ENCODE data around the gene KCNQ1. TPM values are rescaled to one million over a fixed set of nuclear protein-coding genes. Genes with fewer than 3 reads are reported as not detected.

Gene KCNQ1
- total RNA-seq, 1 experiment from 2014 or later: 10.7 TPM

DNA sequence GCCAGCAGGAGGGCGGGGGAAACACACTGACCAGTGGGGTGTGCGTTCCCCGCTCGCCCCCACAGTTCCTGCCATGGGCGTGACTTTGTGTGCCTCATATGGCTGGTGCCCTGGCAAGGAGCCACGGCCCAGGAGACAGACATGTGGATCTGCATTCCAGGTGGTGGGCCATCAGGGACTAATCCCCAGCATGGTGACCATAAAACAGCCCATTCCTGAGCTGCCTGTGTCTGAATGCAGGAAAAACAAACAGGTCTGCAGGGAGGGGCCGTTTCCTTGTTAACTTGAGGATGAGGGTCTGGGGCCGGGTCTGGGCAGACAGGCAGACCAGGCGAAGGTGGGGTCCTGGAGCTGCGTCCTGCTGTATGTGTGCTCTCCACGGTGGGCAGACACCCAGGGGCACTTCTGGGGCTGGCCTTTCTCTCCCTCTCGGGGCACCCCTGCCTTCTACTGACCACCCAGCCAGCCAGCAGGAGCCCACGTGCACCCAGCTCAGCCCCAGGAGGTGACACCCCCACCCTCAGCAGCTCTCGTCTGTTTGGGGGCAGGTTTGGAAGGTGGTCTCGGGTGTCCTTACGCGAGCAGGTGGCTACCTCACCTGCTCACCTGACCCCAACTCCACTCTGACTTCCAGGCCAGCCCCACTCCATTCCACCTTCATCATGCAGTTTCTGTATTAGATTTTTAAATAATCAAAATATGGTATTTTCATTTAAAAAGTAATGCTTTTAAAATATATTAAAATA, 134.7 kb downstream of the KCNQ1 start:
- no peak overlapping the region for H3K27ac ChIP-seq (ENCODE audit: low read depth, low read length)
- no peaks in the 10 kb centered on the region for H3K79me2 ChIP-seq (ENCODE audit: insufficient read depth, low read length)
- intact Hi-C loops (cut with micrococcal nuclease): no loop called here
- ATAC-seq (no peak), DNase-seq (ENCODE audit: low read depth, low spot score) (no peak)
- BruUV-seq (replicated peaks): no TSS peak
- RAD21 ChIA-PET (ENCODE audit: low non-redundant PET in 1 of 2, low total read pairs in 2 of 2, uncharacterized antibody in 2 of 2, unreplicated experiment in 2 of 2): no interaction called here
- no peak overlapping the region for H3K4me2 ChIP-seq (ENCODE audit: low read length)
- no peaks in the 10 kb centered on the region for H4K20me1 ChIP-seq (ENCODE audit: insufficient read depth)
- no peaks in the 10 kb centered on the region for H3K27me3 ChIP-seq (ENCODE audit: insufficient read depth, low read length)
- H3K9ac ChIP-seq (ENCODE audit: low read length): no peak overlapping the region
- no peak overlapping the region for H3K4me3 ChIP-seq (replicated peaks in 1 of 2; ENCODE audit: low read depth in 1 of 2, low read length in 2 of 2)
- H3K4me1 ChIP-seq (ENCODE audit: control insufficient read depth in 1 of 2, insufficient read depth in 2 of 2, low read length in 2 of 2): 0 out of 4 replicates have a peak, but pooled peaks cover 0 to 4% of the 10 kb centered on the region in 2 experiments
- H3K9me2 ChIP-seq (ENCODE audit: insufficient read depth): no peaks in the 10 kb centered on the region
- H3K9me3 ChIP-seq (ENCODE audit: control insufficient read depth in 1 of 2, insufficient read depth in 1 of 2, low read depth in 1 of 2, low read length in 2 of 2): no peaks in the 10 kb centered on the region
- no peaks in the 10 kb centered on the region for H3K36me3 ChIP-seq (ENCODE audit: control insufficient read depth in 1 of 2, insufficient read depth in 2 of 2, low read length in 2 of 2)
- no peak overlapping the region for H2AFZ ChIP-seq (ENCODE audit: low read depth, low read length, poor library complexity, severe bottlenecking)
- TF ChIP-seq SRF (IDR thresholded peaks at IDR 0.05; ENCODE audit: low read depth): no peak
- TF ChIP-seq RAD21 (IDR thresholded peaks at IDR 0.05; ENCODE audit: low read depth): no peak
- TF ChIP-seq CBX3 (IDR thresholded peaks at IDR 0.05; ENCODE audit: low read depth): no peak
- TF ChIP-seq, protein P1, sequence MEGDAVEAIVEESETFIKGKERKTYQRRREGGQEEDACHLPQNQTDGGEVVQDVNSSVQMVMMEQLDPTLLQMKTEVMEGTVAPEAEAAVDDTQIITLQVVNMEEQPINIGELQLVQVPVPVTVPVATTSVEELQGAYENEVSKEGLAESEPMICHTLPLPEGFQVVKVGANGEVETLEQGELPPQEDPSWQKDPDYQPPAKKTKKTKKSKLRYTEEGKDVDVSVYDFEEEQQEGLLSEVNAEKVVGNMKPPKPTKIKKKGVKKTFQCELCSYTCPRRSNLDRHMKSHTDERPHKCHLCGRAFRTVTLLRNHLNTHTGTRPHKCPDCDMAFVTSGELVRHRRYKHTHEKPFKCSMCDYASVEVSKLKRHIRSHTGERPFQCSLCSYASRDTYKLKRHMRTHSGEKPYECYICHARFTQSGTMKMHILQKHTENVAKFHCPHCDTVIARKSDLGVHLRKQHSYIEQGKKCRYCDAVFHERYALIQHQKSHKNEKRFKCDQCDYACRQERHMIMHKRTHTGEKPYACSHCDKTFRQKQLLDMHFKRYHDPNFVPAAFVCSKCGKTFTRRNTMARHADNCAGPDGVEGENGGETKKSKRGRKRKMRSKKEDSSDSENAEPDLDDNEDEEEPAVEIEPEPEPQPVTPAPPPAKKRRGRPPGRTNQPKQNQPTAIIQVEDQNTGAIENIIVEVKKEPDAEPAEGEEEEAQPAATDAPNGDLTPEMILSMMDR (IDR thresholded peaks at IDR 0.05 in 2 of 3, conservative IDR thresholded peaks at IDR 0.05 in 1 of 3; ENCODE audit: borderline replicate concordance in 1 of 3, insufficient read depth in 1 of 3, low read depth in 2 of 3, low read length in 2 of 3): no peak
- no peak for TF ChIP-seq ATF3 (IDR thresholded peaks at IDR 0.05)
- no peak for TF ChIP-seq EZH2 (IDR thresholded peaks at IDR 0.05)
- no peak for TF ChIP-seq SP1 (IDR thresholded peaks at IDR 0.05; ENCODE audit: low read depth)
- TF ChIP-seq EGR1 (IDR thresholded peaks at IDR 0.05; ENCODE audit: low read depth): no peak
- no peak for TF ChIP-seq REST (IDR thresholded peaks at IDR 0.05; ENCODE audit: low read depth)
- no peak for TF ChIP-seq YY1 (IDR thresholded peaks at IDR 0.05; ENCODE audit: extremely low read depth, insufficient replicate concordance, low read depth, low read length)
- TF ChIP-seq JUND (IDR thresholded peaks at IDR 0.05): no peak
- TF ChIP-seq CEBPB (IDR thresholded peaks at IDR 0.05; ENCODE audit: low read depth): no peak
- no peak for TF ChIP-seq MAX (IDR thresholded peaks at IDR 0.05)
- no peak for TF ChIP-seq POLR2AphosphoS5 (IDR thresholded peaks at IDR 0.05; ENCODE audit: low read depth, low read length)
- TF ChIP-seq TCF7L2 (IDR thresholded peaks at IDR 0.05; ENCODE audit: borderline replicate concordance, extremely low read depth, insufficient read depth, insufficient read length): no peak
- no peak for TF ChIP-seq ZFX (IDR thresholded peaks at IDR 0.05)
- POLR2A ChIA-PET: no interaction called here
- CTCF ChIA-PET: no interaction called here
